ENCODE results near the gene OBSCN. TPM values are rescaled to one million over a fixed set of nuclear protein-coding genes. Genes with fewer than 3 reads are reported as not detected.

OBSCN gene
- total RNA-seq, 2 experiments from 2014 or later = 29.5 to 45.2 TPM

DNA sequence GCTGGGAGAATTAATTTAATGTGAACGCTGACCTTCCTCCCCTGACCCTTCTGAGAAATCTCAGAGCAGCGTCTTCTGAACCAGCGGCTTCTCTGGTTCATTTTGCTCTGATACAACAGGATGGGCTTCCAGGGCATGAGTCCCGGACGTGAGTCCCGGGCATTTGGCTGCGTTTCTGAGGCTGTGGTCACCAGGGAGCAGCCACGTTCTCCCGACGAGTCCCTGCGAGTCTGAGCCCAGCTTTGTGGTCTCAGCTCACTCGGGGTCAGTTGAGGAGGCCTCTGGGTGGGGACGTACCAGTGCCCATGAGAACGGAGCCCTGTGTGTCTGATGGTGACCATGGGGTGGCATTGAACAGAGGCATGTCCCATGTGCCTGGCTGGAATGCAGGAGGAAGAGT is 17.7 kb upstream of the OBSCN start:
- no peak overlapping the region for H3K4me2 ChIP-seq (ENCODE audit: low read length)
- H3K9me2 ChIP-seq (ENCODE audit: insufficient read depth, low read length) = no peaks in the 10 kb centered on the region
- ChIA-PET POLR2A (no interaction called here), CTCF (ENCODE audit: unreplicated experiment) (no interaction called here)
- intact Hi-C loops (cut with micrococcal nuclease; ENCODE audit: unreplicated experiment) = no loop called here
- TF ChIP-seq EZH2phosphoT487 (IDR thresholded peaks at IDR 0.05; ENCODE audit: borderline replicate concordance, low read depth, low read length) = no peak
- TF ChIP-seq, protein P1, sequence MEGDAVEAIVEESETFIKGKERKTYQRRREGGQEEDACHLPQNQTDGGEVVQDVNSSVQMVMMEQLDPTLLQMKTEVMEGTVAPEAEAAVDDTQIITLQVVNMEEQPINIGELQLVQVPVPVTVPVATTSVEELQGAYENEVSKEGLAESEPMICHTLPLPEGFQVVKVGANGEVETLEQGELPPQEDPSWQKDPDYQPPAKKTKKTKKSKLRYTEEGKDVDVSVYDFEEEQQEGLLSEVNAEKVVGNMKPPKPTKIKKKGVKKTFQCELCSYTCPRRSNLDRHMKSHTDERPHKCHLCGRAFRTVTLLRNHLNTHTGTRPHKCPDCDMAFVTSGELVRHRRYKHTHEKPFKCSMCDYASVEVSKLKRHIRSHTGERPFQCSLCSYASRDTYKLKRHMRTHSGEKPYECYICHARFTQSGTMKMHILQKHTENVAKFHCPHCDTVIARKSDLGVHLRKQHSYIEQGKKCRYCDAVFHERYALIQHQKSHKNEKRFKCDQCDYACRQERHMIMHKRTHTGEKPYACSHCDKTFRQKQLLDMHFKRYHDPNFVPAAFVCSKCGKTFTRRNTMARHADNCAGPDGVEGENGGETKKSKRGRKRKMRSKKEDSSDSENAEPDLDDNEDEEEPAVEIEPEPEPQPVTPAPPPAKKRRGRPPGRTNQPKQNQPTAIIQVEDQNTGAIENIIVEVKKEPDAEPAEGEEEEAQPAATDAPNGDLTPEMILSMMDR (conservative IDR thresholded peaks at IDR 0.05; ENCODE audit: low read length) = no peak
- H3K4me3 ChIP-seq (ENCODE audit: low read depth, low read length, poor library complexity, severe bottlenecking) = no peak overlapping the region
- no peaks in the 10 kb centered on the region for H3K36me3 ChIP-seq (ENCODE audit: insufficient read depth, low read length)
- H3K79me2 ChIP-seq (ENCODE audit: insufficient read depth, low read depth, low read length) = no peaks in the 10 kb centered on the region
- no peak overlapping the region for H2AFZ ChIP-seq (ENCODE audit: low read length)
- DNase-seq (ENCODE audit: low spot score) = no peak
- BruUV-seq (replicated peaks) = no TSS peak
- H4K20me1 ChIP-seq (ENCODE audit: insufficient read depth, low read length) = no peaks in the 10 kb centered on the region
- H3K4me1 ChIP-seq (ENCODE audit: insufficient read depth, low read length, poor library complexity, severe bottlenecking) = no peaks in the 10 kb centered on the region
- no peak overlapping the region for H3K27ac ChIP-seq (ENCODE audit: low read depth, low read length, poor library complexity, severe bottlenecking)
- H3K9me3 ChIP-seq (ENCODE audit: low read length) = no peaks in the 10 kb centered on the region

GRCh38 chr1:228190778-228191177 is 17.1 kb upstream of the OBSCN start:
- H3K79me2 ChIP-seq (ENCODE audit: insufficient read depth, low read depth, low read length) = no peaks in the 10 kb centered on the region
- H3K36me3 ChIP-seq (ENCODE audit: insufficient read depth, low read length) = no peaks in the 10 kb centered on the region
- CTCF ChIA-PET (ENCODE audit: unreplicated experiment) = no interaction called here
- H3K4me3 ChIP-seq (ENCODE audit: low read depth, low read length, poor library complexity, severe bottlenecking) = no peak overlapping the region
- intact Hi-C loops (cut with micrococcal nuclease; ENCODE audit: unreplicated experiment) = no loop called here
- no peaks in the 10 kb centered on the region for H4K20me1 ChIP-seq (ENCODE audit: insufficient read depth, low read length)
- H3K27ac ChIP-seq (ENCODE audit: low read depth, low read length, poor library complexity, severe bottlenecking) = no peak overlapping the region
- POLR2A ChIA-PET = no interaction called here
- no peak for DNase-seq (ENCODE audit: low spot score)
- H3K9me3 ChIP-seq (ENCODE audit: low read length) = no peaks in the 10 kb centered on the region
- no TSS peak for BruUV-seq (replicated peaks)
- TF ChIP-seq, protein P1 (conservative IDR thresholded peaks at IDR 0.05; ENCODE audit: low read length) = no peak
- no peak for TF ChIP-seq EZH2phosphoT487 (IDR thresholded peaks at IDR 0.05; ENCODE audit: borderline replicate concordance, low read depth, low read length)
- no peak overlapping the region for H2AFZ ChIP-seq (ENCODE audit: low read length)
- no peak overlapping the region for H3K4me2 ChIP-seq (ENCODE audit: low read length)
- no peaks in the 10 kb centered on the region for H3K9me2 ChIP-seq (ENCODE audit: insufficient read depth, low read length)
- H3K4me1 ChIP-seq (ENCODE audit: insufficient read depth, low read length, poor library complexity, severe bottlenecking) = no peaks in the 10 kb centered on the region

DNA sequence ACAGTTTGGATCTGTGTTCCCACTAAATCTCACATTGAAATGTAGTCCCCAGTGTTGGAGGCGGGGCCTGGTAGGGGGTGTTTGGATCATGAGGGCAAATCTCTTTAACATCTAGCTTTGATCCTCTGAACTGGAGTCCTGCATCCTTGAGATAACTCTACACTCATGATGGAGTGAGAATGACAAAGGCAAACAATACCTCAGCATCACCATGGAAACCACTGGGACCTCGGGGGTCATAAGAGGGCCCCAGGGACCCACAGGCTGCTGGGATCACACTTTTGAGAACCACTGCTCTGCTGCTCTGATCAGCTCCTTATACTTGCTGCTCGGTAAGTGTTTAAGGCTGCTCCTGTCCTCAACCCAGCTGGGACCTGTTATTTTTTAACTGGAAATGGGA is 13.4 kb upstream of the OBSCN start:
- Histone ChIP-seq H3K4me2 (ENCODE audit: low read length) (no peak overlapping the region), H2AFZ (ENCODE audit: low read length) (no peak overlapping the region), H3K27ac (ENCODE audit: low read depth, low read length, poor library complexity, severe bottlenecking) (no peak overlapping the region), H3K9me3 (ENCODE audit: low read length) (peaks cover 9% of the 10 kb centered on the region; the same call in 1 of the 2 replicates), H3K4me3 (ENCODE audit: low read depth, low read length, poor library complexity, severe bottlenecking) (no peak overlapping the region), H3K79me2 (ENCODE audit: insufficient read depth, low read depth, low read length) (no peaks in the 10 kb centered on the region), H3K9me2 (ENCODE audit: insufficient read depth, low read length) (no peaks in the 10 kb centered on the region), H3K4me1 (ENCODE audit: insufficient read depth, low read length, poor library complexity, severe bottlenecking) (no peaks in the 10 kb centered on the region), H4K20me1 (ENCODE audit: insufficient read depth, low read length) (no peaks in the 10 kb centered on the region), H3K36me3 (ENCODE audit: insufficient read depth, low read length) (no peaks in the 10 kb centered on the region)
- intact Hi-C loops (cut with micrococcal nuclease; ENCODE audit: unreplicated experiment) = no loop called here
- BruUV-seq (replicated peaks) = no TSS peak
- DNase-seq (ENCODE audit: low spot score) = no peak
- POLR2A ChIA-PET = interaction anchor here (0.7 kb wide), 1 partner anchor 29 kb away, joined by 3 read pairs; the partner anchor contains the start of gene IBA57
- CTCF ChIA-PET (ENCODE audit: unreplicated experiment) = no interaction called here
- TF ChIP-seq, protein P1 (conservative IDR thresholded peaks at IDR 0.05; ENCODE audit: low read length) = no peak
- TF ChIP-seq EZH2phosphoT487 (IDR thresholded peaks at IDR 0.05; ENCODE audit: borderline replicate concordance, low read depth, low read length) = no peak

Measured in OCI-LY7 (cell line).